NCI-H146 (cell line): Measurements from ENCODE around the gene EIF1AD.
"Not testable (repeated sequence)": the region's sequence is repeated elsewhere in the genome, so short reads cannot be mapped to it uniquely, and the experiment has no call there.

Experiments
- DNase-seq: peaks from one replicate; lab custom pipeline; 2025; lab: John Stamatoyannopoulos, UW

EIF1AD gene

GRCh38 chr11:65968600-65969482 lies 33.1 kb downstream of the EIF1AD start:
- DNase-seq: no peak

GRCh38 chr11:65967329-65967934 lies 34.5 kb downstream of the EIF1AD start:
- no peak for DNase-seq

- DNase-seq: no peak
Observed at GRCh38 chr11:65965986-65966762, 35.8 kb downstream of the EIF1AD start.

- DNase-seq: no peak
Observed at GRCh38 chr11:65964906-65965305, 37.1 kb downstream of the EIF1AD start.

- DNase-seq: no peak
Observed at GRCh38 chr11:65962141-65962564, 39.8 kb downstream of the EIF1AD start.

GRCh38 chr11:65961267-65962140 lies 40.5 kb downstream of the EIF1AD start, which contains the start of gene SART1:
SART1 (plus strand) TSS chr11:65961734; CDS start chr11:65961781, 47 bp downstream.
- DNase-seq: peak; percentile 98

- no peak for DNase-seq
Observed at GRCh38 chr11:65960824-65961266, 41.1 kb downstream of the EIF1AD start.

GRCh38 chr11:65958774-65959420 lies 43.1 kb downstream of the EIF1AD start:
- DNase-seq: no peak

- DNase-seq: no peak
Observed at GRCh38 chr11:65958291-65958690, 43.7 kb downstream of the EIF1AD start.

GRCh38 chr11:65954771-65955170 lies 47.2 kb downstream of the EIF1AD start:
- DNase-seq: no peak

- DNase-seq: no peak
Observed at GRCh38 chr11:65953471-65953870, 48.5 kb downstream of the EIF1AD start.

GRCh38 chr11:65952052-65952521 lies 49.9 kb downstream of the EIF1AD start:
- no peak for DNase-seq

GRCh38 chr11:65951641-65952040 lies 50.3 kb downstream of the EIF1AD start:
- DNase-seq: not testable (repeated sequence)

- DNase-seq: not testable (repeated sequence)
Observed at GRCh38 chr11:65950711-65951110, 51.2 kb downstream of the EIF1AD start.

GRCh38 chr11:65947603-65948125 lies 54.3 kb downstream of the EIF1AD start:
- DNase-seq: no peak

GRCh38 chr11:65947133-65947532 lies 54.8 kb downstream of the EIF1AD start:
- DNase-seq: no peak

GRCh38 chr11:65946655-65947054 lies 55.3 kb downstream of the EIF1AD start:
- DNase-seq: no peak
